Measurements from ENCODE around the gene DENND2A. TPM values are rescaled to one million over a fixed set of nuclear protein-coding genes. Genes with fewer than 3 reads are reported as not detected.
"Not testable (repeated sequence)": the region's sequence is repeated elsewhere in the genome, so short reads cannot be mapped to it uniquely, and the experiment has no call there.

Gene DENND2A
- total RNA-seq, 1 donor from 2014 or later = not detected

- no peak for TF ChIP-seq CTCF (IDR thresholded peaks at IDR 0.05)
- ATAC-seq (ENCODE audit: low read depth) (no peak), DNase-seq (no peak)
- intact Hi-C loops (cut with micrococcal nuclease) = no loop called here
- H3K27ac Mint-ChIP-seq = no peak overlapping the region
- H3K27me3 Mint-ChIP-seq = peaks cover 13% of the 10 kb centered on the region
- POLR2A ChIA-PET = no interaction called here
- H3K4me3 Mint-ChIP-seq = no peak overlapping the region
- H3K36me3 Mint-ChIP-seq (ENCODE audit: low read depth) = no peaks in the 10 kb centered on the region
- H3K9me3 Mint-ChIP-seq = no peaks in the 10 kb centered on the region
- CTCF ChIA-PET = no interaction called here
- H3K4me1 Mint-ChIP-seq = no peaks in the 10 kb centered on the region
Observed at GRCh38 chr7:140570120-140570519, 70.5 kb downstream of the DENND2A start.

GRCh38 chr7:140568021-140568813 is 72.4 kb downstream of the DENND2A start:
- no peak for TF ChIP-seq CTCF (IDR thresholded peaks at IDR 0.05)
- ChIA-PET POLR2A (no interaction called here), CTCF (no interaction called here)
- H3K4me1 Mint-ChIP-seq = no peaks in the 10 kb centered on the region
- no peak for DNase-seq
- H3K9me3 Mint-ChIP-seq = no peaks in the 10 kb centered on the region
- peaks cover 7% of the 10 kb centered on the region for H3K27me3 Mint-ChIP-seq
- no peaks in the 10 kb centered on the region for H3K36me3 Mint-ChIP-seq (ENCODE audit: low read depth)
- no peak overlapping the region for H3K27ac Mint-ChIP-seq
- no peak for ATAC-seq (ENCODE audit: low read depth)
- intact Hi-C loops (cut with micrococcal nuclease) = no loop called here
- H3K4me3 Mint-ChIP-seq = no peak overlapping the region

GRCh38 chr7:140566186-140566585 is 74.4 kb downstream of the DENND2A start:
- ATAC-seq (ENCODE audit: low read depth); H3K4me3 Mint-ChIP-seq; H3K36me3 Mint-ChIP-seq (ENCODE audit: low read depth); DNase-seq; intact Hi-C loops (cut with micrococcal nuclease); H3K27me3 Mint-ChIP-seq; POLR2A ChIA-PET; H3K27ac Mint-ChIP-seq; H3K4me1 Mint-ChIP-seq; CTCF ChIA-PET; H3K9me3 Mint-ChIP-seq: not testable (repeated sequence)

GRCh38 chr7:140565761-140566160 is 74.9 kb downstream of the DENND2A start:
- intact Hi-C loops (cut with micrococcal nuclease) = not testable (repeated sequence)

GRCh38 chr7:140564643-140565042 is 76.0 kb downstream of the DENND2A start:
- CTCF ChIA-PET = no interaction called here

More at GRCh38 chr7:140565761-140566160, 74.9 kb downstream of the DENND2A start:
- H3K9me3 Mint-ChIP-seq; DNase-seq; H3K4me3 Mint-ChIP-seq; ATAC-seq (ENCODE audit: low read depth); H3K36me3 Mint-ChIP-seq (ENCODE audit: low read depth); H3K4me1 Mint-ChIP-seq; H3K27ac Mint-ChIP-seq; H3K27me3 Mint-ChIP-seq; POLR2A ChIA-PET; CTCF ChIA-PET: not testable (repeated sequence)

More at GRCh38 chr7:140564643-140565042, 76.0 kb downstream of the DENND2A start:
- intact Hi-C loops (cut with micrococcal nuclease) = no loop called here
- H3K27ac Mint-ChIP-seq = no peak overlapping the region
- no peak overlapping the region for H3K4me3 Mint-ChIP-seq
- H3K4me1 Mint-ChIP-seq = no peaks in the 10 kb centered on the region
- no peaks in the 10 kb centered on the region for H3K27me3 Mint-ChIP-seq
- no peaks in the 10 kb centered on the region for H3K36me3 Mint-ChIP-seq (ENCODE audit: low read depth)
- DNase-seq = no peak
- ATAC-seq (ENCODE audit: low read depth) = no peak
- TF ChIP-seq CTCF (IDR thresholded peaks at IDR 0.05) = no peak
- POLR2A ChIA-PET = no interaction called here
- H3K9me3 Mint-ChIP-seq = no peaks in the 10 kb centered on the region
